ENCODE measurements around the gene PRKAR1B.

DNA sequence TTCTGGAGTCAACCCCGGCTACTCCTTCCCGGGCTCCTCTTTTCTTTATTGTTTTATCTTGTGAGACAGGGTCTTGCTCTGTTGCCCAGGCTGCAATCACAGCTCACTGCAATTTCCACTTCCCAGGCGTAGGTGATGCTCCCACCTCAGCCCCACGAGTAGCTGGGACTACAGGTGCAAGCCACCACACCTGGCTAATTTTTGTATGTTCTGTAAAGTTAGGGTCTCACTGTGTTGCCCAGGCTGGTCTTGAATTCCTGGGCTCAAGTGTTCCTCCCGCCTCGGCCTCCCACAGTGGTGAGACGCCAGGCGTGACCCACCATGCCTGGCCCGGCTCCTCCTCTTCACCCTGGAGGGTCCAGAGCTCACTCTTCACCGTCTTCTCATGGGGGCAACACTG lies 192.1 kb downstream of the PRKAR1B start:
- TF ChIP-seq, protein P1, sequence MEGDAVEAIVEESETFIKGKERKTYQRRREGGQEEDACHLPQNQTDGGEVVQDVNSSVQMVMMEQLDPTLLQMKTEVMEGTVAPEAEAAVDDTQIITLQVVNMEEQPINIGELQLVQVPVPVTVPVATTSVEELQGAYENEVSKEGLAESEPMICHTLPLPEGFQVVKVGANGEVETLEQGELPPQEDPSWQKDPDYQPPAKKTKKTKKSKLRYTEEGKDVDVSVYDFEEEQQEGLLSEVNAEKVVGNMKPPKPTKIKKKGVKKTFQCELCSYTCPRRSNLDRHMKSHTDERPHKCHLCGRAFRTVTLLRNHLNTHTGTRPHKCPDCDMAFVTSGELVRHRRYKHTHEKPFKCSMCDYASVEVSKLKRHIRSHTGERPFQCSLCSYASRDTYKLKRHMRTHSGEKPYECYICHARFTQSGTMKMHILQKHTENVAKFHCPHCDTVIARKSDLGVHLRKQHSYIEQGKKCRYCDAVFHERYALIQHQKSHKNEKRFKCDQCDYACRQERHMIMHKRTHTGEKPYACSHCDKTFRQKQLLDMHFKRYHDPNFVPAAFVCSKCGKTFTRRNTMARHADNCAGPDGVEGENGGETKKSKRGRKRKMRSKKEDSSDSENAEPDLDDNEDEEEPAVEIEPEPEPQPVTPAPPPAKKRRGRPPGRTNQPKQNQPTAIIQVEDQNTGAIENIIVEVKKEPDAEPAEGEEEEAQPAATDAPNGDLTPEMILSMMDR (IDR thresholded peaks at IDR 0.05 in 4 of 5, conservative IDR thresholded peaks at IDR 0.05 in 1 of 5) = no peak
- TF ChIP-seq POLR2A (IDR thresholded peaks at IDR 0.05) = no peak

Measured in gastrocnemius medialis (tissue), 4 donors.